ENCODE data around the gene TSPAN32.
"Not testable (repeated sequence)": the region's sequence is repeated elsewhere in the genome, so short reads cannot be mapped to it uniquely, and the experiment has no call there.

DNA sequence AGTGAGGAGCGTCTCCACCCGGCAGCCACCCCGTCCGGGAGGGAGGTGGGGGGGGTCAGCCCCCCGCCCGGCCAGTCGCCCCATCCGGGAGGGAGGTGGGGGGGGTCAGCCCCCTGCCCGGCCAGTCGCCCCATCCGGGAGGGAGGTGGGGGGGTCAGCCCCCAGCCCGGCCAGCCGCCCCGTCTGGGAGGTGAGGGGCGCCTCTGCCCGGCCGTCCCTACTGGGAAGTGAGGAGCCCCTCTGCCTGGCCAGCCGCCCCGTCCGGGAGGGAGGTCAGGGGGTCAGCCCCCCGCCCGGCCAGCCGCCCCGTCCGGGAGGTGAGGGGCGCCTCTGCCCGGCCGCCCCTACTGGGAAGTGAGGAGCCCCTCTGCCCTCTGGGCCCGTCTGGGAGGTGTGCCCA is 30.8 kb downstream of the TSPAN32 start:
- TF ChIP-seq, protein P1, sequence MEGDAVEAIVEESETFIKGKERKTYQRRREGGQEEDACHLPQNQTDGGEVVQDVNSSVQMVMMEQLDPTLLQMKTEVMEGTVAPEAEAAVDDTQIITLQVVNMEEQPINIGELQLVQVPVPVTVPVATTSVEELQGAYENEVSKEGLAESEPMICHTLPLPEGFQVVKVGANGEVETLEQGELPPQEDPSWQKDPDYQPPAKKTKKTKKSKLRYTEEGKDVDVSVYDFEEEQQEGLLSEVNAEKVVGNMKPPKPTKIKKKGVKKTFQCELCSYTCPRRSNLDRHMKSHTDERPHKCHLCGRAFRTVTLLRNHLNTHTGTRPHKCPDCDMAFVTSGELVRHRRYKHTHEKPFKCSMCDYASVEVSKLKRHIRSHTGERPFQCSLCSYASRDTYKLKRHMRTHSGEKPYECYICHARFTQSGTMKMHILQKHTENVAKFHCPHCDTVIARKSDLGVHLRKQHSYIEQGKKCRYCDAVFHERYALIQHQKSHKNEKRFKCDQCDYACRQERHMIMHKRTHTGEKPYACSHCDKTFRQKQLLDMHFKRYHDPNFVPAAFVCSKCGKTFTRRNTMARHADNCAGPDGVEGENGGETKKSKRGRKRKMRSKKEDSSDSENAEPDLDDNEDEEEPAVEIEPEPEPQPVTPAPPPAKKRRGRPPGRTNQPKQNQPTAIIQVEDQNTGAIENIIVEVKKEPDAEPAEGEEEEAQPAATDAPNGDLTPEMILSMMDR (IDR thresholded peaks at IDR 0.05; ENCODE audit: borderline replicate concordance, extremely low read depth, low read length, poor library complexity, severe bottlenecking): not testable (repeated sequence)
- not testable (repeated sequence) for TF ChIP-seq EZH2 (IDR thresholded peaks at IDR 0.05; ENCODE audit: borderline replicate concordance, low read depth, low read length, severe bottlenecking)
